SIG-M5 treated with dmso at 0.1 percent for 504 hours (cell line): Measurements from ENCODE around the gene LATS2.

Experiments
- DNase-seq: peaks from one replicate; lab custom pipeline; 2025; ENCODE audit not compliant: unreplicated experiment; lab: John Stamatoyannopoulos, UW

The LATS2 gene

DNA sequence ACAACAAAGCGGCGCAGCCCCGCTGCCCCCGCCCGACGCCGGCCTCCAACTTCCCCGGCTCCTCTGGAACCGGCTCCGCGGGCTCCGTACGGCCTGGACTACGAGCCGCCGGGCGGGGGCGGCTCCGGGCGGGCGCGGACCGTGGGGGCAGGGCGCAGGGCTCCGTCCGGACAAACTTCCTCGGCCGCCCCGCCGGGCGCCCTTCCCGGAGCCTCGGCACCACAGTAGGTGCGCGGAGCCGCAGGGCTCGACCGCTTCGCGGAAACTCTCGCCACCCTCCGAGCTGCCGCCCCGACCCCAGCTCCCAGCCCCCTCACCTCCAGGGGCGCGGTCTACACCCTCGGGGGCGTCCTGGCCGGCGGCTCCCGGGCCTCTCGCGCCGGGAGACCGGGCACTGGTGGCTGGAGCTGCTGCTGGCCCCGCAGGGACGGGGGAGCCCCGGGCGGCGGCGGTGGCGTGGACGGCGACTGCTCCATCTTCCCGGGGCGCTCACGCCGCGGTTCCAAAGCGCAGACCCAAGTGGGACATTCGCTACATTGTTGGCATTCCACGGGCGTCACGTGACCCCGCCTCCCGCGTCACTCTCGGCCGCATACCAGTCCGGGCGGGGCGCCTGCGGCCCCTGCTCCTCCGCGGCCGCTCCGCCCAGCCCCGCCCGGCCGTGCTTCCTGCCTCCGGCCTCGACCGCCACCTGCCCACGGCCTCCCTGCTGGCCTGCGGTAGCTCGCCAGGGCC, at the start of gene LATS2:
Gene LATS2 (minus strand): TSS at position 558 of the 735 bp plus-strand sequence. CDS start 15,560 bp downstream, outside the sequence.
- DNase-seq = peak; percentile 70

DNA sequence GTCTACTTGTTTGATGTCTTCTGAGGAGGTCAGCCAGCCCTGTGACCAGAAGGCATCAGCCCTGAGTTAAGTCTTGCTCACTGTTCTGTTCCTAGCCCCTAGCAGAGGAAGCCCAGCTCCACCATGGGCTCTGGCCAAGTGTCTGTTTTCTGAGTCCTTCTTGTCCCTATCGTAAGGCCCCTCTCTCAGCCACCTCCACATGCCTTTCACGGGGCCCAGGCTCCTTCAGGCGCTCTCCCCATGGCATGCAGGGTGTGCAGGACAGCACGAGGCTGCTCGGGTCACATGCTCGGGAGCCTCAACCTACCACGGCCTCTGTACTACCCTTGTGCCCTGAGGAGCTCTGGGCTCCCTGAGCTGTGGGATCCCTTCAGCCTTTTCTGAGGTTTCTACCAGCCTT, 47.8 kb upstream of the LATS2 start:
- no peak for DNase-seq

DNA sequence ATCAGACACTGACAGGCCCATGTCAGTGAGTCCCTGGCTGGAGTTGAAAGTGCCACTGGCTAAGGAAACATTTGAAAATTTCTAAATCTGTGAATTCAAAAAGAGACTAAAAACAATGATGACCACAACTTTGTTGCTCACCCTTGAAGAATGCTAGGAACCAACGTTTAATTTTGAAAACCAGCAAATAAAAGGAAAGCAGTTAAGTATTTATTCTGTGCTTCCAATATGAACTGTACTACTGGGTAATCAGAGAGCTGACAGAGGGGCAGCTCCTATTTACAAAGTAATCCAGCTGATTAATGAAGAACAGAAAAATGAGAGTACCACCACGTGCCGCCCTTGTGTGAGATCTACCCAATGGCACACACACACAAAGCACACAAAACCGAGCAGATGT, 44.7 kb upstream of the LATS2 start:
- DNase-seq = no peak

DNA sequence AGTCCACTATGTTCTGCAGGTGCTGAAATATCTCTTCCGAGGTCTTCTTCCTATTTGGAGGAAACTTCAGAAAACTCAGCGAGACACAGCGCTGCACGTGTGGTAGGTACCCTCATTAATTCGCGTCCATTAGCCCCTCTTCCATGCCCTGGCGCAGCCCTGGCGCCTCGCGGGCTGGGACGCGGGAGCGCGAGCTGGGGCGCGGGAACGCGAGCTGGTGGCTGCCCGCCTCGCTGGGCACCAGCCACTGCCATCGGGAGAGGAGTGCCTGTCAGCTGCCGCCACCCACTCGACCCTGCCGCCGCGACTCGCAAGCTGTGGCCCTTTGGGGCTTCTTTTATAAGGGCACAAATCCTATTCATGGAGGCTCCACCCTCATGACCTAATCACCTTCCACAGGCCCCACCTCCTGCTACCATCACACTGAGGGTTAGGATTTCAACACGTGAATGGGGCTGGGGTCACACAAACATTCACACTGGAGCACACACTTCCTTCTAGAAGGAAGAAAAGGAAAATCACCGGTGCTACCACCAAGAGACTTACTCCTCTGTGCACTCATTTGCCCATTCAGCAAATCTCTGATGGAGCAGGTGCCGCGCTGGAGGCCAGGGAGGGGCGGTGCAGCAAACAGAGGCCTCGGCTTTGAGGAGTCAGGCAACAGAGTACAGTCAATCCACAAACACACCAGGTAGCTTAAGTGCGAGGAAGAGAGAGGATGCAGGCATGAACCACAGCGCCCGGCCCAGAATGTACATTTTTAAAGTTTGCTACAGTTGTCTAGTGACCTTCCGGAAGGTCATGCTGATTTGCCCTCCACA, 43.0 kb upstream of the LATS2 start:
- no peak for DNase-seq

DNA sequence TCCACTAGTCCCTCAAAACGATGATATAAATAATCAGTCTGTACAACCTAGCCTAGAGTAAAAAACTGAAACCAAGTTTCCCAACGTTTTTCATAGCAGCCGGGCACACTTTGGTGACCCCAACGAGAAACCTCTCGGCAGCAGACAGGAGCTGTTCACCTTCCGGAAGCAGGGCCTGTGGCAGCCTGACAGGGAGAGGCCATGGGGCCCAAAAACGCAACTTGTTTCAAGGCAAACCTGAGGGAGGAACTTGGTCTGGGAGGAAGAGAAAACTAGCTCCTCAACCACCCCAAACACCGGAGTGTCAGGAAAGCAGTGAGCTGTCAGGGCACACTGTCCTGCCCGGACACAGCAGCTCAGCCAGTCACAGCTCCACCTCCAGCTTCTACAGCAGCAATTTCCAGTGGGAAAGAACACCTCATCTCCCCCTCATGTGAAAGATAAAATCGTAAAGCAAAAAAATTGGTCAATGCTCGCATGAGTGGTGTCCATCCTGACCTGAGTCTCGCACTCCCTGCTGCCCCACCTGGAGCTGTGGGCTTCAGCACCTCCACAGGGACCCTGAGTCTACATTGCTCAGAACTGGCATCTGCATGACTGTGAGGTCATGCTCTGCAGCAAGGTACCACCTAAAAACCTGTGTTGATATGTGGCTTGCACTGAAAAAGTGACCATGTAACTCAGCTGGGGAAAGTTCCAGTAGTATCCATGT, 40.6 kb upstream of the LATS2 start:
- no peak for DNase-seq

DNA sequence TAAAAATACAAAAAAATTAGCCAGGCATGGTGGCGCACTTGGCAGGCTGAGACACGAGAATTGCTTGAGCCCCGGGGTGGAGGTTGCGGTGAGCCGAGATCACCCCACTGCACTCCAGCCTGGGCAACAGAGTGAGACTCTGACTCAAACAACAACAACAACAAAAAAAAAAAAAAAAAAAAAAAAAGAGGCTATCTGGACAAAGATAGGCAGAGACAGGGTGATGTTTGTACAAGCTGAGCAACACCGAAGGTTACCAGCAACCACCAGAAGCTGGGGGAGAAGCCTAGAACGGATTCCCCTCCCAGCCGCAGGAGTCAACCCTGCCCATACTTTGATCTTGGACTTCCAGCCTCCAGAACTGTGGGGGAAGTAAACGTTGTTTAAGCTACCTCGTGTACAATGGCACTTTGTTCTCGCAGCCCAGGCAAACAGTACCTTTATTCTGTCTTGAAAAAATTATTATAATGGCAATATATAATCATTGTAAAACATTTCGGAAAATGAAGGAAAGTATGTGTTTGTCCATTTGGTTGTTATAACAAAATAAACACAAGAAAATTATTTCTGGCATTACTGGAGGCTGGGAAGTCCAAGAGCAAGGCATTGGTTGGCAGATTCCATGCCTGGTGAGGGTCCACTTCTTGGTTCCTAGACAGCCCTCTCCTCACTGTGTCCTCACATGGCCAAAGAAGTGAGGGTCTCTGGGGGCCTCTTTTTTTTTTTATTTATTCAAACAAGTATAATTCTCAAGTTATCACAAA, 39.8 kb upstream of the LATS2 start:
- no peak for DNase-seq

DNA sequence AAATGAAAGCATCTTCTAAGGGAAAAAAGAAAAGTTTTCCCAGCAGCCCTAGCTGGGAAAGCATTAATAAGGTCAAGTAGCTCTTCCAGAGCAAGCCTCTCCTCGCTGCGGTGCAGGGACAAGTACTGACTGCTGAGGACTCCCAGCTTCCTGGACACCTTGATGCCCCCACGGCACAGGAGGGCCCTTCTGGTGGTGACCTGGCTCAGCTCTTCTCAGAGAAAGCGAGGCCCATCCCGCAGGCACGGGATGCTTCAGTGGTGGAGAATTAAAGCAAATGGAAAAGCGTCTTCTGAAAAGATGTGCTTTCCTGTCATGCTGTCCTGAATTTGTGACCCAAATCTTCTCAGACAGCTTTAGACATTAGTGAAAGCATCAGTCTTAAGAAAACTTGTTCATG, 38.8 kb upstream of the LATS2 start:
- no peak for DNase-seq

DNA sequence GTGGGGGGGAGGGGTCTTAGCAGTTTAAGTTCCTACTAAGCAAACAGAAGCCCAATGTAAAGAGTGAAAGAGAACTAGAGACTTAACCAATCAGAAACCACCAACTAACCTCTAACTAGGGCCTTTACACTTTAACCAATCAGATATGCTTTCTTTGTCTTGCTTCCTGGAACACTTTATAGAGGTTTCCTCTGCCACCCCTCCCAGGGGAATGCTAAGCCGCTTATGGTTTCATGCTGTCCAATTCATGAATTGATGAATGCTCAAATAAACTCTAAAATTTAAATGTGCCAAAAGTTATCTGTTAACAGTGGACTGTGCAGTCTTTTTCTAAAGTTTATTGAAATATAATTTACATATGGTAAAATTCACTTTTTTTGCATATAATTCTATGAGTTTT, 33.9 kb upstream of the LATS2 start:
- DNase-seq = no peak

DNA sequence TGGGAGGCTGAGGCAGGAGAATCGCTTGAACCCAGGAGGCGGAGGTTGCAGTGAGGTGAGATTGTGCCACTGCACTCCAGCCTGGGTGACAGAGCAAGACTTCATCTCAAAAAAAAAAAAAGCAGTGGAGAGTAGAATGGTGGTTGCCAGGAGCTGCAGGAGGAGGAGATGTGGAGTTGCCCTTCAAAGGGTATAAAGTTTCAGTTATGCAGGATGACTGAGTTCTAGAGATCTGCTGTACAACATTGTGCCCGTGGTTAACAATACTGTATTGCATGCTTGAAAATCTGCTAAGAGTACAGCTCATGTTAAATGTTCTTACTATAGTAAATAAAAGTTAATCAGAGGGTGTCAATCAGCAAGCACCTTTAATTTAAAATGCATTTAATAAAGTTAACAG, 28.4 kb upstream of the LATS2 start:
- no peak for DNase-seq

DNA sequence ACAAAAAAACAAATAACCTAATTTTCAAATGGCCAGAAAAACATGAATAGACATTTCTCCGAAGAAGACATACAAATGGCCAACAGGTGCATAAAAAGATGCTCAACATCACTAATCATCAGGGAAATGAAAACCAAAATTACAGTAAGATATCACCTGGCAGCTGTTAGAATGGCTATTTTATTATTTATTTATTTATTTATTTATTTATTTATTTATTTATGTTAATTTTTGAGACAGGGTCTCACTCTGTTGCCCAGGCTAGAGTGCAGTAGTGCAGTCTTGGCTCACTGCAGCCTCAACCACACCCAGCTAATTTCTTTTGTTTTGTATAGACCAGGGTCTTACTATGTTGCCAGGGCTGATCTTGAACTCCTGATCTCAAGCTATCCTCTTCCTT, 27.1 kb upstream of the LATS2 start:
- DNase-seq = no peak

DNA sequence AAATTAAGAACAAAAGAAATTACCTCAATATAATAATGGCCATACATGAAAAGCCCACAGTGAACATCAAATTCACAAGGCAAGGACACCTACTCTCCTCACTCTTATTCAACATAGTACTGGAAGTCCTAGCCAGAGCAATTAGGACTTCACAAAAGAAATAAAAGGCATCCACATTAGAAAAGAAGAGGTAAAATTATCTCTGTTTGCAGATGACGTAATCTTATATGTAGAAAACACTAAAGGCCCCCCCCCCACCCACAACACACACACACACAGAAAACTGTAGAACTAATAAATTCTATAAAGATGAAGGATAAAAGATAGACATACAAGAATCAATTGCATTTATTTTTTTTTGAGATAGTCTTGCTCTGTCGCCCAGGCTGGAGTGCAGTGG, 25.5 kb upstream of the LATS2 start:
- no peak for DNase-seq

DNA sequence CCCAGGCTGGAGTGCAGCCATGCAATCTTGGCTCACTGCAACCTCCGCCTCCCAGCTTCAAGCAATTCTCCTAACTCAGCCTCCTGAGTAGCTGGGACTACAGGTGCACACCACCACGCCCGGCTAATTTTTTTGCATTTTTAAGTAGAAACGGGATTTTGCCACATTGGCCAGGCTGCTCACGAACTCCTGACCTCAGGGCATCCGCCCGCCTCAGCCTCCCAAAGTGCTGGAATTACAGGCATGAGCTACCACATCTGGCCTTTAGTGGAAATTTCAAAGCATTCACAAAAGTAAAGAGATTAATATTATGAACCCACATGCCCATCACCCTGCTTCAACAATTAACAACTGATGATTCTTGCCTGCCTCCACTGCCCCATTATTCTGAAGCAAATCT, 20.5 kb upstream of the LATS2 start:
- no peak for DNase-seq

DNA sequence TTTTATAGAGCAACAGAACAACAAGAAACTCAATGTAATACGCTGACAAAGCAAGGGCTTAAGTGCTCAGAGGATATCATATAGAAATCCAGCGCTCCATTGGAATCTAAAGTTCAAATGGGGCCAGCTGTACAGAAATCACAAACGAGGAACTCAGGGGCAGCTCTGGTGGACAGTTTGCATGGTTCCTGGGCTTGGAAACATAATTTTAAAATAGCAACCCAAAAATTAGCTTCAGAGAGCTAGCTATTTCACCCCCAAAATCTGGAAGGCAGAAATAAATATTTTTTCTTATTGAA, 19.2 kb upstream of the LATS2 start:
- no peak for DNase-seq

DNA sequence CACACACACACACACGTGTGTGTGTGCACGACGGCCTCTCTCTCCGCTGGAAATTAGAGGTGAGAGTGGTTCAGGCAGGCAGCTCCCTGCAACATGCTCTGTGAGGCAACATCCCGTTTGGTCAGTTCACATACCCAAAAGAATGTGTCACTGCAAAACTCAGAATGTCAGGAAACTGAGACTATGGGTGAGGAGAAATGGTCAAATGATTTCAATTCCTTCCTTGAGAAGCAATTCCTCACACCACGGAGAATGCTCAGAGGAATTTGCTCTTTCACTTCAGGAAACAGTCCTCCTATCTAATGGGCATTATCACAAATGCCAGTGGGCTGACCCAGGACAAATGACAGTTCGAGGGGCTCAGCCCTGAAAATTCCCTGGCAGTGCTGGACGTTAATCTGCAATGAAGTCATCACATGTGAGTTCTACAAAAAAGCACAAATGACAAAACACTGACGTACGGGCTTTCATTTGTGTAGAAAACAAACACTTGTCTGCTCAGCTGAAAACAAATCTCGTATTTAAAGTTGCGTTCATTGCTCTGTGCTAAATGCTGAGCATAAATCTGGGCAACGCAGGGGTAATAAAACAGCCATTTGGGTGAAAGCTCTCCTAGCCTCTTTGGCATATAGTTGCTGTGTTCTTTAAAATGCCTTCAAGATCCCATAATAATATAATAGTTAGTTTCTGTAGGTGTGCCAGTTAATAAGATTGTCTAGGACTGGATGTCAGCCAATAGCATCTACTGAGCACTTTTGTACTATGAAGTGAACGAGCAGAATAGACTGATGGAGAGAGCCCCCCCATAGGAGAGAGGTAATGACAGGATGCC, 18.6 kb upstream of the LATS2 start:
- DNase-seq = peak; percentile 36

DNA sequence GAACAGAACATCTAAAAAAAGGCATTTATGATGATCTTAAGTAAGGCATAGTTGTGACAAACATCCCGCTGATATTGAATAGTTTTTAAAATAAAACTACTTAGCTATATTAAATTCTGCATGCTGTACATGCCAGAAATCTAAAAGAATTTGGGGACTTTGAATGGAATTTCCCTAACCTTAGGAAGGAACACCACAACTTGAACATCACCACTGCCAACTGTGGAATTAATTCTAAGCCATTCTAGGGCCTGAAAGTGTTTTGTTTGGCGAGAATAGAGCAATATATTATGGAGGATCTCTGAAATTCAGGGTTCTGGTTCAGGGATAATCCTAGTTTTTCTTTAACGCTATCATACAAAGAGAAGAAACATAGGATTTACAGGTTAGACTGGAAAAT, 17.8 kb upstream of the LATS2 start:
- no peak for DNase-seq

DNA sequence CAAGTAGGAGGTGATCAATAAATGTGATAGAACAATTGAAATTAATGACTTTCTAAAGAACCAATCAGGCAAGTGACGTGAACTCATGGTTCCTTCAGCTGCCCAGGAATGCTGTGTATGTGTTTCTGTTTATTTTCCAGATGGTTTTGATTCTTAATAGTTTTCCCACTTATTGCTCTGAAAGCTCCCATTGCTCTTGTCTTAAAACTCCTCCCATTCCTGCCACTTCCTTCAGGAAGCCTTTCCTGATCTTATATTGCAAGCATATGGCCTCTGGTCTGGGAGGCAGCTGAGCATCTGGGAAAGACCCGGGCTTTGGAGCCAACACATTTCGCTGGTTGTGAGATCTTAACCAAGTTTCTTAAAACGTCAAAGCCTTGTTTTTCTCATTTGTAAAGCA, 17.1 kb upstream of the LATS2 start:
- no peak for DNase-seq

DNA sequence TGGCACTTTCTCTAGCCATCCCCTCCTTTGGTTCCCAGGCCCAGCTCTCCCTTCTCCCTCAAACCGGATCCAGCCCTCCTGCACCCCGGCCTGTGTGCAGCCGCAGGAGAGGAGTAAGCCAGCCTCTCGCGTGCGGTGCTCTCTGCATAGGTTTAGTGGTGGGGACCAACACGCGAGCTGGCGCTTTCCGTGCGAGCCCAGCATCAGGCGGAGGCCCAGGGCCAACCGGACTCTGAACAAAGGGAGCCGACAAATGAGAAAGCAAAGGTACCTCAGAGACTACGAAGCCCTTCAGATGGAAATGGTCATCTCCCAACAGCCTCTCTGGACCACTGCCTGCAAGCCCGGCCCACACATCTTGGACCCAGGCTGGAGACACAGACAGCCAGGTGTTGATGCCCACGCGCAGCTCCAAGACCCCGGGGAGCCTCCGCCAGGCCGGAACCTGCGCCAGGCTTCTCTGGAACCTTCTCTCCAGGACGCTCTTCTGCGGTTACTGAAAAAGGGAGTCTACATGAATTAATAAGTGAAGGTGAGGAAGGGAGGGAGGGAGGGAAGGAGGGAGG, 16.5 kb upstream of the LATS2 start:
- no peak for DNase-seq

DNA sequence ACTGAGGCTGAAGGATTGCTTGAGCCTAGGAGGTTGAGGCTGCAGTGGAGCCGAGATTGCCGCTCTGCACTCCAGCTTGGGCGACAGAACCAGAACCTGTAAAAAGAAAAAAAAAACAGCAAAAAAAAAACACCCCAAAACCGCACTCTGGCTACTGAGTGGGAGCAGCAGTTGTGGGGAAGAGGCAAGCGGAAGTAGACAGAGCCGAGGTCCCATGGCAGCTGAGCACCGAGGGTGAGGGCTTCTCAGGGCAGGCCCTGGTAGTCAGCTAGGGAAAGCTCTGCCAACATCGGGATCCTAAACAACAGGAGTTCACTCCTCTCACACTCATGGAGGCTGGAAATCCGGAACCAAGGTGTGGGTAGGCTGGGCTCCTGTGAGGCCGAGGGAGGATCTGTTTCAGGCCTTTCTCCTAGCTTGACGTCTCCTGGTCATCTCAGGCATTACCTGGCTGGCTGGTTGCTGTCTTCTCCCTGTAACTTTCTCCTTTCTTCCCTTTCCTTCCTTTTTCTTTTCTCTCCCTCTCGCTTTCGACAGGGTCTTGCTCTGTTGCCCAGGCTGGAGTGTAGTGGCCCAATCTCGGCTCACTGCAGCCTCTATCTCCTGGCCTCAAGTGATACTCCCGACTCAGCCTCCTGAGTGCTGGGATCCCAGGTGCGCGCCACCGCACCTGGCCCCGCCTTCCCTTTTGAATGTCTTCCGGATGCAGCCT, 15.8 kb upstream of the LATS2 start:
- no peak for DNase-seq

DNA sequence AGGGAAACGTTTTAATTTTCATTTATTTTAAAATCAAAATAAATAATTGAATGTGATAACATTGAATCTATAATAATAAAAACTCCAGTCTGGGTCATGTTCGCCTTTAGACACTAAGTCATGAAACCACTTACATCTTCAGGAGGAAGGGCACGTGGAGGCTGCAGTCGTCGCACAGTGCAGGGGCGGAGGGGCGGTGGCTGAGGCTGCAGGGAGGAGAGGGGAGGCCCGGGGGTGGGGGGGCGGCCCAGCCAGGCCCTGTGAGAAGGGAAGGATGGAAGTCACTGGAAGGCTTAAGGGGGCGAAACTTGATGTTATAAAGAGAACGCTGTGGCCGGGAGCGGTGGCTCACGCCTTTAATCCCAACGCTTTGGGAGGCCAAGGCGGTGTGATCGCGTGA, 14.9 kb upstream of the LATS2 start:
- no peak for DNase-seq
